BJ (cell line): Measurements from ENCODE around the gene STIM1. TPM values are rescaled to one million over a fixed set of nuclear protein-coding genes. Genes with fewer than 3 reads are reported as not detected.

Experiments
- CTCF ChIA-PET: fragments of 350-600 bp; formaldehyde crosslinking; extraction: SDS; loops from one replicate; lab custom pipeline; 2021; ENCODE audit warnings: antibody characterized with exemption, inconsistent platforms; lab: Yijun Ruan, JAX
- POLR2A ChIA-PET: fragments of 300-600 bp; sonication (Branson Sonifier 250); formaldehyde crosslinking; extraction: SDS; loops from one replicate; lab custom pipeline; 2021; ENCODE audit warnings: antibody characterized with exemption; lab: Charles Lee
- DNase-seq: peaks from one replicate; pipeline ENCODE4 v3.0.0-alpha.2; 2011; ENCODE audit warnings: low read depth
- H3K27me3 ChIP-seq: 2 replicates; pipeline ENCODE4 v1.6.0; 2011; ENCODE audit warnings: low read length; ENCODE audit not compliant: control insufficient read depth, insufficient read depth
- H3K36me3 ChIP-seq: 2 replicates; pipeline ENCODE4 v1.5.1; 2011; ENCODE audit warnings: low read length; ENCODE audit not compliant: control insufficient read depth, insufficient read depth
- H3K4me3 ChIP-seq: 2 replicates; pipeline ENCODE4 v1.5.1; 2011; ENCODE audit warnings: low read depth, mild to moderate bottlenecking, control low read depth, low read length
- CTCF ChIP-seq: IDR thresholded peaks from 2 replicates; pipeline ENCODE4 v1.5.1; 2011; ENCODE audit warnings: low read depth, mild to moderate bottlenecking, control low read depth, inconsistent platforms, low read length, moderate library complexity; ENCODE audit not compliant: insufficient read depth
- polyA plus RNA-seq: library from polyadenylated mRNA; depleted of rRNA; stranded (reverse); fragments of >200 nt; gene quantifications from 2 replicates; pipeline ENCODE4 v1.2.3, GENCODE V29; 2011

Gene STIM1
- polyA plus RNA-seq, 1 experiment: 54.6 TPM

- no peak for TF ChIP-seq CTCF
- Histone ChIP-seq H3K27me3 (no peaks in the 10 kb centered on the region), H3K36me3 (no peaks in the 10 kb centered on the region), H3K4me3 (no peak overlapping the region)
- ChIA-PET CTCF (interaction anchor here (4.2 kb wide), 1 partner anchor 98 kb away, joined by 17 read pairs; the partner anchor contains the start of gene STIM1), POLR2A (no interaction called here)
- DNase-seq: no peak
These were observed 97.9 kb downstream of the STIM1 start for GRCh38 chr11:3953327-3953726.

- ChIA-PET POLR2A (no interaction called here), CTCF (interaction anchor here (0.9 to 4.2 kb wide), 3 partner anchors 42 to 100 kb away, joined by 4 to 17 read pairs (median 6); partner anchors contain the start of gene STIM1)
- no peak overlapping the region for H3K4me3 ChIP-seq
- TF ChIP-seq CTCF: no peak
- H3K36me3 ChIP-seq: no peaks in the 10 kb centered on the region
- DNase-seq: no peak
- H3K27me3 ChIP-seq: no peaks in the 10 kb centered on the region
These were observed 99.2 kb downstream of the STIM1 start for GRCh38 chr11:3954448-3955298.

GRCh38 chr11:3955299-3955665 is 99.8 kb downstream of the STIM1 start:
- Histone ChIP-seq H3K27me3 (no peaks in the 10 kb centered on the region), H3K36me3 (no peaks in the 10 kb centered on the region), H3K4me3 (no peak overlapping the region)
- no peak for DNase-seq
- POLR2A ChIA-PET: no interaction called here
- CTCF ChIA-PET: interaction anchor here (0.9 to 1.6 kb wide), 2 partner anchors 42 to 101 kb away, joined by 4 to 6 read pairs; no protein-coding TSS in a partner anchor
- TF ChIP-seq CTCF: no peak

- H3K36me3 ChIP-seq: no peaks in the 10 kb centered on the region
- POLR2A ChIA-PET: no interaction called here
- DNase-seq: no peak
- H3K27me3 ChIP-seq: no peaks in the 10 kb centered on the region
- no peak overlapping the region for H3K4me3 ChIP-seq
- TF ChIP-seq CTCF: no peak
- CTCF ChIA-PET: interaction anchor here (0.6 to 1.6 kb wide), 2 partner anchors 51 to 102 kb away, joined by 3 to 6 read pairs; no protein-coding TSS in a partner anchor
These were observed 100.6 kb downstream of the STIM1 start for GRCh38 chr11:3956038-3956437.

GRCh38 chr11:3956748-3957147 is 101.3 kb downstream of the STIM1 start:
- ChIA-PET CTCF (no interaction called here), POLR2A (no interaction called here)
- TF ChIP-seq CTCF: no peak
- DNase-seq: no peak
- Histone ChIP-seq H3K36me3 (no peaks in the 10 kb centered on the region), H3K27me3 (no peaks in the 10 kb centered on the region), H3K4me3 (no peak overlapping the region)
